Activated CD4-positive, CD25-positive, alpha-beta regulatory T cell (primary cell): ENCODE data around the gene CIB2.

Experiments used
- DNase-seq, 4 experiments: peaks; one replicate each; lab custom pipeline; 2025; lab: John Stamatoyannopoulos, UW

CIB2 gene

DNA sequence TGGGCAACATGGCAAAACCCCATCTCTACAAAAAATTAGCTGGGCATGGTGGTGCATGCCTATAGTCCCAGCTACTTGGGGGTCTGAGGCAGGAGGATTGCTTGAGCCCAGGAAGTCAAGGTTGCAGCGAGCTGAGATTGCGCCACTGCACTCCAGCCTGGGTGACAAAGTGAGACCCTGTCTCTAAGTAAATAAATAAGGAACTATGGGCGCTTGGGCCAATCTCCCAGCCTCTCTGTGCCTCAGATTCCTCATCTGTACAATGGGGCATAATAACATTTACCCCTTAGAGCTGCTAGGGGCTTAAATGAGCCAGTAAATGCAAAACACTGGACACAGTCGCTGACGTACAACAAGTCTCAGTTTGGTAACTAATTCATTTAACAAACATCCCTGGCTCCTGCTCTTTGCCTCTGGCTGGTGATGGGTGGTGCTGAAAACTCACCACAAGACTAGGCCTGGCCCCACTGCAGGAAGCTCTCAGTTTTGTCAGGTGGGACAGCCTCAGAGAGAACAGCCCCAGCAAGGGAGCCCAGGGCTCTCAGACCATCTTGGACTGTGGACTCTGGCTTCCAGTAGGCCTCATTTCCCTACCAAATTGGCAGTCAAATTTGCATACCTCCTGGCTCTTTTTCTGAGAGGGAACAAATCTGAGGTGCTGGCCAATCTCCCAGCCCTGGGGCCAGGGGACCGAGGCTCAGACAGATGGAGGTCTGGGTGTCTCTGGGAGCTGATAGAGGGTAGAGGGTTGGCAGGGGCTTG is 47.4 kb downstream of the CIB2 start:
- no peak for DNase-seq

DNA sequence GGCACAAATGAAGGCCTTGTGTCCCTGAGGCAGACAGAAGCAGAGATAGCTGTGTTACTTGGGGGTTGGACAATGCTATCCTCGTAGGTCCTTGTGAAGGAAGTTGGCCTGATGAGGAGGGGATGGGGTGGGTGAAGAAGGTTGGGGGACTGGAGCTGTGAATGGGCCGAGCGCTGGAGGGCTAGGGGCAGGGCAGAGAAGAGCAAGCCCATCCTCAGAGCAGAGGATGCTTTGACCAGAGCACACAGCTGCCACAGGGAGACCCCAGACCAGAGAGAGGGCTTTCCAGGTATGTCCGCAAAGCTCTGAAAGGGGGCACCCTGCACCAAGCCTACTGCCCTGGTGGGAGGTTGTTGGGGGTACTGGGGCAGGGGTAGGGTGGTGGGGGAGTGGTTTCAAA is 48.1 kb downstream of the CIB2 start:
- no peak for DNase-seq

DNA sequence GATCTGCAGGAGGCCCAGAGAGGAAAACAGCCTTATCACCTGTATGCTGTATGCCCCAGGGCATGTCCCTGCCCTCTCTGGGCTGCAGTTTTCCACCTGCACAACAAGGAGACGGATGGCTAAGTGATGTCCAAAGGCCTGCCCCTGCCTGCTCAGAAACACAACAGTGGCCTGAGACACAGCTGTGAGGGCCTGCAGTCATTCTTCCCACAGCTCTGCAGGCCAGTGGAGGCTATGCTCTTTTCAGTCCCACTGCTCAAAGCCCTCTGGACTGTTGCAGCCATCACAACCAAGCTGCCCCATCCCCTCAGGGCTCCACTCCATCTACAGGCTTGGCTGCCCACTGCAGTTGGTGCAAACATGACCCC is 48.5 kb downstream of the CIB2 start:
- DNase-seq, result no peak

DNA sequence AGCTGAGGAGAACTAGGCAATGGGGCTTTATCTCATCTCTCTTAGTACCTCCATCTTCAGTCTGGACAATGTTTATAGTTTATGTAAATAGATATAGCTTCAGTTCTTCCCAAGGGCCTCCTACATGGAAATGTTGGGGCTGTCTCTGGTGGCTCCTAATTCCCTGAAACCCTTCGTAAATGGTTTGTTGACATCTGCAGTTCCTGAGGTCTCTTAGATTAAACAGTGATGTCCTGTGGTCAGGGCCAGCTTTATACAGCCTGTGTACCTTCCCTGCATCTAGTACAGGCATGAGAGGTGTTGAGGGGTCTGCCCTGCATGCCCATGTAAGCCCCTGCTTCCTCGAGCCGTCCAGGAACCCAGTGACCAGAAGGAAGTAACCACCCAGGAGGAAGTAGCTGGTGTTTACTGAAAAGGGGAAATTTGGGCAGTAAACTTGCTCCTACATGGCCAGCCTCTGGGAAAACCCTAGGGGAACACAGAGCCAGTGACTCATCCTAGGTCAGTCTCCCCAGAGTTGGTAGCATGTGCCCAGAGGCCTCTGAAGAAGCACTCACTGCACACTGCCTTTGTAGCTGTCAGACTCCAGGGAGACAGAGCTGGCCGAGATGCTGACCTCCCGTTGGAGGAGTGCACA is 49.0 kb downstream of the CIB2 start:
- DNase-seq, result no peak

DNA sequence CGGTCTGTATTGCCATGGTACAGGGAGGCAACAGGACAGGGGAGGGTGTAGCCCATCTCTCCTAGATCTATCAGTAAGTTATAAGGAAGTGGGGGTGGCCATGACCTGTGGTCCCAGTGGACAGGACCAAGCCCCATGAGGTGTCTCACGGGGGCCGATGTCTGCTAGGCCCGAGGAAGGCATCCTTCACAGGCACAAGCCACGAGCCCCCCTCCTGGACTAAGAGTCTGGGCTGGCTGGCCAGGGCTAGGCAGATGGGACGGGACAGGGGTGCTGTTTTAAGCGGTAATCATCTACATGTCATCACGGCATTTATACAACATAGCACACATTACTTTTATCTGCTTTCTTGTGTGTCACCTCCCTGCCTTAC is 51.2 kb downstream of the CIB2 start:
- DNase-seq, result no peak

DNA sequence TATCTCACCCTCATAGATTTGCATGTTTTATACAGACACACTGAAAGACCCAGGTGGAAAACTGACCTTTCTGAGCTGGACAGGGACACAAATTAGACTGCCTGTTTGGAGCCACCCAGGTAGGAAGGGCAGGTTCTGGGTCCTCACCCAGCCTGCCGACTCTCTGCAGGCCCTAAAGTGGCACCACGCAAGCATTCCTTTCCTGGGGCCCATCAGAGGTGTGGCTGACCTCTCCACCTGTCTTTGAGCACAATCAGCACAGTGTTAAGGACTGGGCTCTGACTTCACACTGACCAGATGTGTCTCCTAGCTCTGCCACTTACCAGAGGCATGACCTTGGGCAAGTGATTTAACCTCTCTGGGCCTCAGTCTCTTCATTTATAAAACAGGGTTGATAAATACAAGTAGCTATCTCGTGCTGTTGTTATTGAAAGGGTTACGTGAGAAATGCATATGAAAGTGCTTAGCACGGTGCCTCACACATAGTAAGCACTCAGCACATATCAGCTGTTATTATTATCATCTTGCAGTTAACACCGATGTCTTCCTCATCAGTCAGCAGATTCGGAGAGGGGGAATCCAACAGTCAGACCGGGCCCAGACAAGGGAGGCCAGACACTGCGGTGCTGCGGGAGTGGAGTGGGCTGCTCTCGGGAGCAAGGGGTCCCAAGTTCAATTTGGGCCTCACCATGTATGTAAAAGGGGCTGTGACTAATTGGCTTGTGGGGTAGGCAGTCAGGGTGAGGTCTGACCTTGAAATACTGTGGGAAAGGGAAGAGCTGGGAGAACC is 51.8 kb downstream of the CIB2 start:
- DNase-seq, result no peak

DNA sequence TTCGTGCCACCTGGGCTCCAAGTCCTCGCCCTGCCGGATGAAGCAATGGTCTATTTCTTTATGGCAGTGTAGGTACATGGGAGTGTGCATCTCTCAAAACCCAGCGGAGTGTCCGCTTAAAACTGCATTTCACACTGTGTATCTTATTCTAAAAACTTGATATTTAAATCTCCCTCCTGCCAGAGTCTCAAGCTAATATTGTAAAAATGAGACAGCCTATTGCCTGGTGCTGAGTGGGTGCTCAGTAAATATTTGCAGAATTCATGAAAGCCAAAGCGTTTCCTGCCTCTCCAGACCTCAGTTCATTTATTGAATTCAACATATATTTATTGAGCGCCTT is 53.4 kb downstream of the CIB2 start:
- DNase-seq, result no peak

DNA sequence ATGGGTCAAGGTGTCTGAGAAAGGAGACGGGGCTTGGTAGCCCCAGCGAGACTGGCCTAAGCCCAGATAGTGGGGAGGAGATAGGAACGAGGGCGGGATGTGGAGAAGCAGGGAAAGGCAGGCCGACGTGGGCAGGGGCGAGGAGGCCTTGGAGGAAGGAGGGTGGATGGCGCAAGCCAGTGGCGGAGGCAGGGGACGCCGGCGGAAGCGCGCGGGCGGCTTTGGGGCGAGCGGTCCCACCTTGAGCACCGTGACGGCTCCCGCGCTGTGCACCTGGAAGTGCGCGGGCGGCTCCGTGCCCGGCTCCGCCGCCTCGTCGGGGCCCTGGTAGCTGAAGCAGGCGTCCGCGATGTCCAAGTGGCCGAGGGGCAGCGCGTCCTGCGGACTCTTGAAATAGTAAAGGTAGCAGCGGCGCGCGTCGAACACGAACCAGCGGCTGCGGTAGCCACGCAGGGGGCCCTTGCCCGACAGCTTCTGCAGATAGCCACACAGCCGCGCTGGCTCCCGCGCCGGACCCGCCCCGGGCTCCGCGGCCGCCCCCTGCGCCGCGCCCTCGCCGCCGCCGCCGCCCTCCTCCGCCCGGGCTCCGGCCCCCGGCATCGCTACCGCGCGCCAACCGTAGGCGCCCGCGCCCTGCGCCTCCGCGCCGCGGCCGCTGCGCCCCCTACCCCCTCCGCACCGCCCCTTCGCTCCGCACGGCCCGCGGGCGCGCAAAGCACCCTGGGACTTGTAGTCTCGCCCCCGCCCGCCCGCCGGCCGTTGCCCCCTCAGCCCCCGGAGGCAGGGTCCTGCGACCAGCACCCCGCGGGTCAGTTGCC is 54.0 kb downstream of the CIB2 start, which contains the start of gene TBC1D2B:
Gene TBC1D2B (minus strand): TSS at position 659 of the 818 bp plus-strand sequence. CDS start 59 bp downstream, at position 600.
- DNase-seq, result peak; percentile 44 to 58 (median 50)

GRCh38 chr15:78076231-78077052 is 54.8 kb downstream of the CIB2 start:
- DNase-seq, result no peak

GRCh38 chr15:78075490-78076230 is 55.6 kb downstream of the CIB2 start:
- no peak for DNase-seq

DNA sequence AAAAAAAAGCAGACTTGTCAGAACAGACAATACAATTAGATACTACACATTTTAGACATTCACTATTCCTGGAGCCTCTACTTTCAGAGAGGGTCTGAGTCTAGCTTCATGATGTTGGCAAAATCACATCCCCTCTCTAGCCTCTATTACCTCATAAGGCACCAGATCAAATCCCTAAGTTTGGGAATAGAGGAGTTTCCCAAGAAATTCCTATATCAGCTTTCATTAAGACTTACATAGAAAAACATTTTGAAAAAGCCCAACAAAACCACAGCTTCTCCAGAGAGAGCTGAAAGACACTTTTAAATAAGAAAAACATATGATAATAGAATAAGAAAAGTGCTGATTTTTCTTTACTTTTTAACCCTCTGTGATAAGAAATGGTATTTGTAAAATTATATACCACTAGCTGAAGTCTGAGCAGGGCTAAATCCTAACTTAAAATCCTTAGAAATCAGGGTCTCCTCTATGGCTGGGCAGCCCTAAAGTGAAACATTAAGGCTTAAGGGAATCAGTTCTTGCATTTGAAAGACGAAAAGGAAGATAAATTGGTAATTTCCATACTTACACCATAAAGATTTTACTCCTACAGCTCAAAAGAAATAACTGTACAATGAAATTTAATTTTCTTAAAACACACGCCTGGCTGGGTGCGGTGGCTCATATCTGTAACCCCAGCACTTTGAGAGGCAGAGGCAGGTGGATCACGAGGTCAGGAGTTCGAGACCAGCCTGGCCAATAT is 58.0 kb downstream of the CIB2 start:
- no peak for DNase-seq

GRCh38 chr15:78072080-78072892 is 59.0 kb downstream of the CIB2 start:
- no peak for DNase-seq

DNA sequence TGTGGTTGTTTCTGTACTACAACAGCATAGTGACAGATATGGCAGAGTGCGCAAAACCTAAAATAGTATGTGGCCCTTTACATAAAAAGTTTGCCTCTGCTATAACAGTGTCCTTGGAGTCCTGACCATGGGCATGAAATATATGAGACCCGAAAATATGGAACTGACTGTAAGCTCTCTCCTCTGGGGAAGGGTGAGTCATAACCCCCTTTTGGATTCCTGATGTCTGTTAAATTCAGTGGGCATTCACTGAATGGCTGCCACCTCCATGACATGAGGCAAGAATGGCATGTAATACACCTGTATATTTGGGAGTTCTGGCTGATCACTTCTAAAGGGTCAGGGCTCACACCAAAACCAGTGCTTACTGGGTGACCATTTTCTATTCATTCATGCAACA is 59.9 kb downstream of the CIB2 start:
- DNase-seq, result no peak

GRCh38 chr15:78070049-78070700 is 61.1 kb downstream of the CIB2 start:
- peak in 2 of 4 experiments; percentile 10 to 12 for DNase-seq

GRCh38 chr15:78069462-78070029 is 61.7 kb downstream of the CIB2 start:
- DNase-seq, result no peak

DNA sequence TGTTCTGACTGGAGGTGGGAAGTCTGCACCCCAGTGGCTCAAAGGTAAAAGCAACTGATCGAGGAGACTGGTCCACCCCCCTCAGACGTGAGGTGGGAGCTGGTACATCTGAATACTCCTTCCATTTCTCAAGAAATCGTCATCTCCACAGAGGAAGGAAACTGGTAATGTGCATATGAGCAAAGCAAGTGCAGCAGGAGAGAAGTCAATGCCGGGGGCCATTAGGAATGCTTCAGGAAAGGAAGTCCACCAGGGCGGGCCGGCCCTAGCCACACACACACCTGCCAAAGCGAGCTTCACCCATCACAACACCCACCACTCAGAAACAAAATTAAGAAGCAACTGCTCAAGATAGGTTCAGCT is 62.2 kb downstream of the CIB2 start:
- no peak for DNase-seq

- no peak for DNase-seq
These were observed 63.7 kb downstream of the CIB2 start for GRCh38 chr15:78067328-78068228.
